Parathyroid adenoma (tissue), 2 donors: ENCODE results near the gene PHLDA1.

Experiments
- H2AFZ ChIP-seq: fragments of 300-600 bp; sonication (generic); one replicate; pipeline ENCODE4 v1.7.0; 2017; ENCODE audit warnings: antibody characterized with exemption, mild to moderate bottlenecking
- H3K27ac ChIP-seq: fragments of 300-600 bp; sonication (generic); one replicate; pipeline ENCODE4 v1.7.0; 2017
- H3K27me3 ChIP-seq: fragments of 300-600 bp; sonication (generic); one replicate; pipeline ENCODE4 v1.7.0; 2017; ENCODE audit warnings: low read length; ENCODE audit not compliant: control insufficient read depth, insufficient read depth
- H3K36me3 ChIP-seq: fragments of 300-600 bp; sonication (generic); one replicate; pipeline ENCODE4 v1.7.0; 2017; ENCODE audit warnings: low read length; ENCODE audit not compliant: control insufficient read depth, insufficient read depth
- H3K4me1 ChIP-seq: fragments of 300-600 bp; sonication (generic); one replicate; pipeline ENCODE4 v1.7.0; 2017; ENCODE audit warnings: control low read depth
- H3K4me2 ChIP-seq: fragments of 300-600 bp; sonication (generic); one replicate; pipeline ENCODE4 v1.7.0; 2017; ENCODE audit warnings: low read length
- H3K4me3 ChIP-seq: fragments of 300-600 bp; sonication (generic); one replicate; pipeline ENCODE4 v1.7.0; 2017; ENCODE audit warnings: low read depth, low read length
- H3K79me2 ChIP-seq: fragments of 300-600 bp; sonication (generic); one replicate; pipeline ENCODE4 v1.7.0; 2017; ENCODE audit warnings: control low read depth
- H3K9ac ChIP-seq: fragments of 300-600 bp; sonication (generic); one replicate; pipeline ENCODE4 v1.7.0; 2017; ENCODE audit warnings: mild to moderate bottlenecking
- H3K9me3 ChIP-seq: fragments of 300-600 bp; sonication (generic); one replicate; pipeline ENCODE4 v1.7.0; 2017; ENCODE audit warnings: low read length; ENCODE audit not compliant: control insufficient read depth
- TF ChIP-seq, protein P1 (sequence below): fragments of 300-600 bp; sonication (generic); IDR thresholded peaks from one replicate; pipeline ENCODE4 v1.7.0; 2017; ENCODE audit warnings: antibody characterized with exemption, mild to moderate bottlenecking
- donor health status: primary hyperparathyroidism.

The PHLDA1 gene

DNA sequence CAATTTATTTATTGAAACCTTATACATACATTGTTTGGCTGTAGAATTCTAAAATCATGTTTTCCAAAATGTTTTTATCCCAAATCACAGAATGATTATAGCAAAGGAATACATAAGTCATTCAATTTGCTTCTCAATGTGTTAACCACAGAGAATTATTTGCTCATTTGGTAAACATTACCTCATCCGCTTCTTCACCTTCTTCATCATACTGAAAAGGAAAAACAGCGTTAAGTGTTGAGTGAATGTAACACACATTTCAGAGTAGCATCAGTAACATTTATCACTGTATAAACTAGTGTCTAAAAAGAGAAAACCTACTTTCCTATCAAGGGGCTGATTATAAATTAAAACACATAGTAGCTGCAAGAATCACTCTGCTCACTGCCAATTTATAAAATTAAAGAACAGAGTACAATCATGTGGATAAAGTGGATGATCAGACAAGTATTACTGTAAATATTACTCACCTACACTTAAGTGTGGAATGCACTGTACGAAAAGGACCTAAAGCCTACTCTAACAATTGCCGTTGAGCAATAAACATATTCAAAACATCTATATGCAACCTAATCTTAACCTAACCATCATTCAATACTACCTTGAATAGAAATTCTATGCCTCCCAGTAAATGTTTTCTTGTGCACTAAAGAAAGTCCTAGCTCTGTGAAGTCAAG lies 18.1 kb upstream of the PHLDA1 start:
- Histone ChIP-seq H3K27ac (no peak overlapping the region), H3K27me3 (no peaks in the 10 kb centered on the region), H3K9ac (no peak overlapping the region), H3K4me2 (no peak overlapping the region), H3K4me1 (no peaks in the 10 kb centered on the region), H2AFZ (no peak overlapping the region), H3K36me3 (no peaks in the 10 kb centered on the region), H3K9me3 (no peaks in the 10 kb centered on the region), H3K4me3 (no peak overlapping the region), H3K79me2 (no peaks in the 10 kb centered on the region)
- TF ChIP-seq, protein P1, sequence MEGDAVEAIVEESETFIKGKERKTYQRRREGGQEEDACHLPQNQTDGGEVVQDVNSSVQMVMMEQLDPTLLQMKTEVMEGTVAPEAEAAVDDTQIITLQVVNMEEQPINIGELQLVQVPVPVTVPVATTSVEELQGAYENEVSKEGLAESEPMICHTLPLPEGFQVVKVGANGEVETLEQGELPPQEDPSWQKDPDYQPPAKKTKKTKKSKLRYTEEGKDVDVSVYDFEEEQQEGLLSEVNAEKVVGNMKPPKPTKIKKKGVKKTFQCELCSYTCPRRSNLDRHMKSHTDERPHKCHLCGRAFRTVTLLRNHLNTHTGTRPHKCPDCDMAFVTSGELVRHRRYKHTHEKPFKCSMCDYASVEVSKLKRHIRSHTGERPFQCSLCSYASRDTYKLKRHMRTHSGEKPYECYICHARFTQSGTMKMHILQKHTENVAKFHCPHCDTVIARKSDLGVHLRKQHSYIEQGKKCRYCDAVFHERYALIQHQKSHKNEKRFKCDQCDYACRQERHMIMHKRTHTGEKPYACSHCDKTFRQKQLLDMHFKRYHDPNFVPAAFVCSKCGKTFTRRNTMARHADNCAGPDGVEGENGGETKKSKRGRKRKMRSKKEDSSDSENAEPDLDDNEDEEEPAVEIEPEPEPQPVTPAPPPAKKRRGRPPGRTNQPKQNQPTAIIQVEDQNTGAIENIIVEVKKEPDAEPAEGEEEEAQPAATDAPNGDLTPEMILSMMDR: no peak

DNA sequence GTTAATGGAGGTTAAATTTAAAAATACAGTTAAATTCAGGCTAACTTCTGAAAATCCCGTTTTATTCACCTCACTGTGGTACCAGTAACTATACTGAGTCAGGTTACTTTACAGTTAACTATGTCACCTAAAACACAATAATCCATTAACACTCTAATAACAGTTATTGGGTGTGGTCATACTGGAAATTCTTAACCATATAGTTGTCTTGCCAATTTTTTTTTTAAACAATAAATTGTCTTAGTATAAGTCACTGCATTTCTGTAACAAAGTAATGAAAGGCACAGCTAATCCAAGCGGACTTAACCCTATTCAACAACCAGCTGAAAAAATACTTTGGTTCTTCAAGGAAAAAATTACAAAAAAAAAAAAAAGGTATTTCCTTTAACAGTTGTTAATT lies 16.2 kb upstream of the PHLDA1 start:
- no peak overlapping the region for H2AFZ ChIP-seq
- no peaks in the 10 kb centered on the region for H3K79me2 ChIP-seq
- no peak overlapping the region for H3K4me3 ChIP-seq
- H3K9ac ChIP-seq: no peak overlapping the region
- H3K4me1 ChIP-seq: no peaks in the 10 kb centered on the region
- H3K9me3 ChIP-seq: no peaks in the 10 kb centered on the region
- H3K27me3 ChIP-seq: no peaks in the 10 kb centered on the region
- TF ChIP-seq, protein P1: no peak
- H3K36me3 ChIP-seq: no peaks in the 10 kb centered on the region
- H3K4me2 ChIP-seq: no peak overlapping the region
- no peak overlapping the region for H3K27ac ChIP-seq

DNA sequence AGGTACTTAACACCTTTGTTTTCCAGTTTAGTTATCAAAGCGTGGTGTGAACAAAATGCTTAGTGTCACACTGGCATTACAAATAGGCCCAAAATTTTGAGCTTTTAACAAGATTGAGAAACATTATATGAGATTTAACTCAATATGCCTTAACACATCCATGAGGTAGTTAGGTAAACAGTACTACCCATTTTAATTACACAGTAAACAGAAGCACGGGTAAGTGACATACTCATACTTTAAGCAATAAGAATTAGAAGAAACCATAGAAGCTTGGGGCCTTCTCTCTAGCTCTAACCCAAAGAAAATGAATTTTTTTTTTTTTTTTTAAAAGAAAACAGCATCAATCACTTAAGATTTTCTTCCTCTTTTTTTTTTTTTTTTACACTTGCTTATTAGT lies 15.5 kb upstream of the PHLDA1 start:
- no peak overlapping the region for H3K27ac ChIP-seq
- no peaks in the 10 kb centered on the region for H3K27me3 ChIP-seq
- no peaks in the 10 kb centered on the region for H3K9me3 ChIP-seq
- no peak overlapping the region for H3K4me3 ChIP-seq
- no peaks in the 10 kb centered on the region for H3K79me2 ChIP-seq
- H3K4me2 ChIP-seq: no peak overlapping the region
- H3K9ac ChIP-seq: no peak overlapping the region
- H3K4me1 ChIP-seq: no peaks in the 10 kb centered on the region
- H2AFZ ChIP-seq: no peak overlapping the region
- TF ChIP-seq, protein P1: no peak
- no peaks in the 10 kb centered on the region for H3K36me3 ChIP-seq

DNA sequence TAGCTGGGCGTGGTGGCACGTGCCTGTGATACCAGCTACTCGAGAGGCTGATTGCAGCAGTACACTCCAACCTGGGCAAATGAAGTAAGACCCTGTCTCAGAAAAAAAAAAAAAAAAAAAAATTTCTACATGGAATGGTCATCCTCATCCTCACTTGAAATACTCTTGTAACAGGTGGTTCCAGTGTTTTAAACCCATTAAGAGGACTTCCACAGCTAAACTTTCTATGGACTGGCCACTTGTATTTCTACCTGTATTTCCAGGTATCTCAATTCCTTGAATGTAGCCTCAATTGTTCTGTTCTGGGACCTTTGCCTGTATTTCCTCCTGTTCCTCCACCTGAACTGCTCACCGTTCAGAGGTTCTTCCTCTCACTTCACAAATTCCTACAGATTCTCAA lies 11.8 kb upstream of the PHLDA1 start:
- Histone ChIP-seq H3K9ac (no peak overlapping the region), H3K4me1 (no peaks in the 10 kb centered on the region)

DNA sequence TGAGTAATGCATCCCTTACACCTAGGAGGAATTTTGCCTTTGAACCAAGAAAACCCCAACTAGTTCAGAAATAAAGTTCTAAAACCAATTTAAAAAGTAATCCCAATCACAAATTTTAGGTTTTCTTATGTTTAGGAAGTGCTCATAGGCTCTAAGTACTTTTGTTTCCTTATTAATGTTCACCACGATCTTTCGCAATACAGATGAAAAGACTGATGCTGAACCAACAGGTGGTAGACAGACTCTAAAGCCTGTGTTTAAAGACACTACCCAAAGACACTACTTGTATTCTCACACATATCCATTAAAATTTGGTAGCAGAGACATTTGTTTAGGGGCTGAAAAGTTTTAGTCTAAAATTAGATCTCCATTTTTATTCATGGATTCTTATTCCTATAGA lies 10.6 kb upstream of the PHLDA1 start:
- Histone ChIP-seq H3K79me2 (no peaks in the 10 kb centered on the region), H3K27me3 (no peaks in the 10 kb centered on the region), H3K27ac (no peak overlapping the region), H3K4me3 (no peak overlapping the region), H3K9me3 (no peaks in the 10 kb centered on the region), H2AFZ (no peak overlapping the region), H3K4me2 (no peak overlapping the region), H3K36me3 (no peaks in the 10 kb centered on the region), H3K4me1 (no peaks in the 10 kb centered on the region), H3K9ac (no peak overlapping the region)
- TF ChIP-seq, protein P1: no peak

More for the DNA sequence above, 11.8 kb upstream of the PHLDA1 start:
- Histone ChIP-seq H3K36me3 (no peaks in the 10 kb centered on the region), H3K4me2 (no peak overlapping the region), H3K9me3 (no peaks in the 10 kb centered on the region), H2AFZ (no peak overlapping the region), H3K79me2 (no peaks in the 10 kb centered on the region), H3K4me3 (no peak overlapping the region), H3K27me3 (no peaks in the 10 kb centered on the region), H3K27ac (no peak overlapping the region)
- TF ChIP-seq, protein P1: no peak
